GM12873 (cell line): ENCODE results near the gene NDUFB11.

Experiments
- TF ChIP-seq, protein P1 (sequence below): IDR thresholded peaks from 2 replicates; pipeline ENCODE4 v1.5.1; 2012; ENCODE audit warnings: low read depth, mild to moderate bottlenecking, moderate library complexity, low read length, control low read depth; ENCODE audit not compliant: insufficient read depth; ENCODE audit errors: missing control alignments

NDUFB11 gene

DNA sequence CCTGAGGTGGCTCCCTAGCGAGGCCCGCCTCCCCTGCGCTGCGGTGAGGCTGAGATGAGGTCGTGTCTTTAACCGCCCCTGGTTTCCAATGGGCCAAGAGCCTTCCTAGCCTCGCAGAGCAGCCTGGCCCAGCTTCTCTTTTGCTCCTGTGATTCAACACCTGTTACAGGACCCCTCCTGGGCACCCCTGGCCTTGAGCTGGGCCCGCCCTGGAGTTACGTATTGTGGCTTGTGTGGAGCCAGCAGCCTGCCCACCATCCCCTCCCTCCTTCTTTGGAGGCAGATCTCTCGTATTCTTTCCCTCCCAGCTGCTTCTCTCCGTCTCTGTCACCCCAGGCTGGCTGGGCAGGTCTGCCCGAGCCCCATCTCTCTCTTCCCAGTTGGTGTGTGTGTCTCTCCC lies 29.9 kb upstream of the NDUFB11 start:
- TF ChIP-seq, protein P1, sequence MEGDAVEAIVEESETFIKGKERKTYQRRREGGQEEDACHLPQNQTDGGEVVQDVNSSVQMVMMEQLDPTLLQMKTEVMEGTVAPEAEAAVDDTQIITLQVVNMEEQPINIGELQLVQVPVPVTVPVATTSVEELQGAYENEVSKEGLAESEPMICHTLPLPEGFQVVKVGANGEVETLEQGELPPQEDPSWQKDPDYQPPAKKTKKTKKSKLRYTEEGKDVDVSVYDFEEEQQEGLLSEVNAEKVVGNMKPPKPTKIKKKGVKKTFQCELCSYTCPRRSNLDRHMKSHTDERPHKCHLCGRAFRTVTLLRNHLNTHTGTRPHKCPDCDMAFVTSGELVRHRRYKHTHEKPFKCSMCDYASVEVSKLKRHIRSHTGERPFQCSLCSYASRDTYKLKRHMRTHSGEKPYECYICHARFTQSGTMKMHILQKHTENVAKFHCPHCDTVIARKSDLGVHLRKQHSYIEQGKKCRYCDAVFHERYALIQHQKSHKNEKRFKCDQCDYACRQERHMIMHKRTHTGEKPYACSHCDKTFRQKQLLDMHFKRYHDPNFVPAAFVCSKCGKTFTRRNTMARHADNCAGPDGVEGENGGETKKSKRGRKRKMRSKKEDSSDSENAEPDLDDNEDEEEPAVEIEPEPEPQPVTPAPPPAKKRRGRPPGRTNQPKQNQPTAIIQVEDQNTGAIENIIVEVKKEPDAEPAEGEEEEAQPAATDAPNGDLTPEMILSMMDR, result no peak

DNA sequence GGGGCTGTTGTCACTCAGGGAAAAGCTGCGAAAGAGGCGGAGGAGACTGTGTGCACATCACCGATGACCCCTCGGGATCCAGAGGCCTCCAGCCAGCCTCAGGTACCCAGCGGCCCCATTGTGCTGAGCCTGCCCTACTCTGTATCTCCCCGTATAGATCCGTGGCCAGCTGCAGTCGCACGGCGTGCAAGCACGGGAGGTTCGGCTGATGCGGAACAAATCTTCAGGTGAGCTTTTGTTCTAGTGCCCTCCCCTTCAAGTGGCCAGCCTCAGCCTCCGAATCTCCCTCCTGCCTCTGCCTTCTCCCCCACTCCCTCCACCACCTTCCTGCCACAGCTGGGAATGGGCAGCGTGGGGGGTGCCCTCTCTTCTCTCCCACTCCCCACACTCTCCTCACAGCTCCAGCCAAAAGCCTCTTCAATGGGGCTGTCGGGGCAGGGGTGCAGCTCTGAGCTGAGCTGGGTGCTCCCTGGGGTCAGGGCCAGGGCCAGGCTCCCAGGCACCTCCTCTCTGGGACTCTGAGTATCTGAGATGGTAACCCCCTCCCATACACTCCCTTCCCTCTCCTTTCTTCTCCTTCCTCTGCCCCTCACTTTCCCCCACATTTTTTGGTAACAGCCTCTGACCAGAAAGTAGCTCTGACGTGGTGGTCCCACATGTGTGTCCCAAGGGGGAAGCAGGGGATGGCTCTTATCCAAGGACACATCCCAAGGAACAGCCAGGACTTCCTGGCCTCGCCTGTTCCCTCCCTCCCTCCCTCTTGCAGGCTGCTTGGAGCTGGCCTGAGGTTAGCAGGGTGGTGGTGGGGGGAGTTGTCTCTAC lies 28.7 kb upstream of the NDUFB11 start:
- TF ChIP-seq, protein P1, result no peak

DNA sequence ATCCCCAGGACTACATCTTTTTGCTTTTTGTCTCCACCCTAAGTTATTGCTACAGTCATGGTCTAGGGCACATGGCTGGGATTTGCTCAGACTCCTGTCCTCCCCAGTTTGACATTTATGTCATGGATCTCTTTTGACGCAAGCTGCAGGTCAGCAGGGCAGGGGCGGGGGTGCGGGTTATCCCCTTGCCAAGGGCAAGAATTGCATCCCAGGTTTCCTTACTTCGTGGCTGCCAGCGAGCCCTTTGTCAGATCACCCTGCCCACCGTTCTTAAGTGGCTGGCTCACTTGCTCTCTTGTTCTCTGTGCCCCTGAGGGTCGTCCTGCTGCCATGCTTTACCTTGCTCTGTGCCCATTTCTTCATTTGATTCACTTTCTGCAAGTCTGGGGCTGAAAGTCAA lies 28.0 kb upstream of the NDUFB11 start:
- TF ChIP-seq, protein P1, result no peak

DNA sequence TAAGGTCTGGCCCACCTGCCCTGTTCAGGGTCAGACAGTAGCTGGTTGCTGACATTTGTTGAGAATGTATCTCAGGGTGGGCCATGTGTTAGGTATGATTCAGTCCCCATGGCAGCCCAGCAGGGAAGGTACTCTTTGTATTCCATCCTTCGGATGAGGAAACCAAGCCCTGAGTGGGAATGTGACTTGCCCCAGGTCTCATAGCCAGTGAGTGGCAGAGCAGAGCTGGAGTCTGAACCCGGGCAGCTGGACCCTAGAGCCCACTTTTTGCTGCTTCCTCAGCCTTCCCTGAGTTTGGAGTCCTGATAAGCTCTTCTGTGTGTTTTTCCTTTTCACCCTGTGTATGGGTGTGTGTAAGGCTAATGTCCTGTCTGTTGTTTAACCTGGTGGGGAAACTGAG lies 27.5 kb upstream of the NDUFB11 start:
- TF ChIP-seq, protein P1, result no peak

DNA sequence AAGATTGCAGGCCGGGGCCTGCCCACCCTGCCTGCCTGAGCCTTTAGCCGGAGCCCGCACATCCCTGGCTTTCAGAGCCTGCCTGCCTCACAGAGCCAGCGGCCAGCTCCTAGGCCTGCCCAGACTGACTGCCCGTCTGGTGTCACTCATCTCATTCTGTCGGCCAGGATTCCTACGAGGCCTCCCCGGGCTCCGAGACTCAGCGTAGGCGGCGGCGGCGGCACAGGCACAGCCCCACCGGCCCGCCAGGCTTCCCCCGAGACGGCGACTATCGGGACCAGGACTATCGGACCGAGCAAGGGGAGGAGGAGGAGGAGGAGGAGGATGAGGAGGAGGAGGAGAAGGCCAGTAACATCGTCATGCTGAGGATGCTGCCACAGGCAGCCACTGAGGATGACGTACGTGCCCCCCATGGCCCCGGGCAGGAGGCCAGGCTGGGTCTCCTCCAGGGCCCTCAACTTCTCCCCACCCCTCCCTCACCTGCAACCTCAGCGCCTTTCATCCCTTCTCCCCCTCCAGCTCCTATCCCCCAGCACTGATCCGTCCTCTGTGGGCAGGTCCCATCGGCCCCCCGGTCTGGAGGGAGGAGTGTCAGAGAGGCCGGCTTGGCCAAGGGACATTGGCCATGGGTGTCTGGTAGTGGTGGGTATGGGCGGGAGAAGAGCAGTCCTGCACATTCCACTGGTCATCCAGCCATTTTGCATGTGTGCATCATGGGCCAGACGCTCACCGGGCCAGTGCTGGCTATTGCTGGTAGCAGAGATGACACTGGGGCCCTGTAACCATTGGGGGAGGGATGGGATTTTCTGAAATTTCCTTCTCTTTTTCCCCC lies 26.6 kb upstream of the NDUFB11 start:
- TF ChIP-seq, protein P1, result no peak

DNA sequence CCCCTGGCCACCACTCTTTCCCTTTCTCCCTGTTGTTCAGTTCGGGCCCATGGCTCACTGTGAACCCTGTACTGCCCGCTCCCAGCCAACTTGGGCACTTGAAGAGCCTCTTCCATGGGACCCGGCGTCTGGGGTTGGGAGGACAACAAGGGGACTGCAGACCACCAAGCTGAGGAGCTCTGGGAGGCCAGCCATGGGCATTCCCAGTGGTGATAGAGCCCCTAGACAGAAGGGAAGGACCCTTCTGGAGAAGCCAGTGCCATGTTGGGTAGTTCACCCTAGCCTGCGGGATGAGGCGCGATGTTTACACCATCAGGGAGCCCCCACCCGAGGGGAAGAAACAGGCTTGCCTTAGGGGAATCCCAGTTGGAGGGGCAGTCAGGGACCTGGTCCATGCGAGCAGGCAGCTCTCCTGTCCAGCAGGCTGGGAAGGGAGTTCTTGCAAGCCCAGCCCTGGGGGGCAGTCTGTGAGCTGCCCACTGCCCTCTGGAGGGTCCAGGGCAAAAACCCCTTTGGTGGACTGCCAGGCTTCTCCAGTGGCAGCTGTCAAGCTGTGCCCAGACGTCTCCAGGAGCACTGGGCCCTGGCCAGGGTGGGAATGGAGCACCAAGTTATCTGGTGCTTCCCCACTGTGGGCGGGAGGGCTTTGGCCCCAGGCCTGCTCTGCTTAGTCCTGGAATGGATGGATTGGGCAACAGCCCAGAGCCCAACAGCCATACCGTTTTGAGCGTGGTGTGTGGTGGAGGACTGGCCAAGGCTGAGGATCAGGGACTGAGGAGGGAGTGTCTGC lies 25.4 kb upstream of the NDUFB11 start:
- TF ChIP-seq, protein P1, result no peak
